IMR-90 (cell line): Measurements from ENCODE around the gene RFK. TPM values are rescaled to one million over a fixed set of nuclear protein-coding genes. Genes with fewer than 3 reads are reported as not detected.

ENCODE experiments used
- ATAC-seq: fragments of 200-7000 bp; cut with Tn5 transposase; 2 replicates; pipeline ENCODE4 v1.9.1; 2020; ENCODE audit warnings: low read depth, mild to moderate bottlenecking, moderate library complexity
- BruUV-seq: library from RNA; stranded (reverse); fragments of 400-500 nt; replicated peaks from 2 replicates; lab custom pipeline; 2021; lab: Mats Ljungman, UMichigan
- CTCF ChIA-PET: fragments of 300-600 bp; formaldehyde crosslinking; extraction: SDS; loops from one replicate; lab custom pipeline; 2021; ENCODE audit warnings: antibody characterized with exemption; lab: Yijun Ruan, JAX
- POLR2A ChIA-PET: fragments of 300-600 bp; sonication (Branson Sonifier 250); formaldehyde crosslinking; loops from one replicate; lab custom pipeline; 2022; ENCODE audit warnings: antibody characterized with exemption; ENCODE audit not compliant: unreplicated experiment; lab: Charles Lee
- DNase-seq: peaks from one replicate; pipeline ENCODE4 v3.0.0; 2013
- H2AFZ ChIP-seq: replicated peaks from 2 replicates; pipeline ENCODE3; 2013; ENCODE audit warnings: low read length, mild to moderate bottlenecking; ENCODE audit not compliant: poor library complexity
- H2AK5ac ChIP-seq: 2 replicates; pipeline ENCODE4 v1.6.1; 2013; ENCODE audit warnings: low read depth, low read length, inconsistent platforms
- H2AK9ac ChIP-seq: replicated peaks from 2 replicates; pipeline ENCODE3; 2013; ENCODE audit warnings: mild to moderate bottlenecking, low read depth, low read length, moderate library complexity; ENCODE audit not compliant: poor library complexity
- H2BK120ac ChIP-seq: 2 replicates; pipeline ENCODE4 v1.6.1; 2013; ENCODE audit warnings: low read depth, low read length, inconsistent platforms
- H2BK15ac ChIP-seq: 3 replicates; pipeline ENCODE4 v1.6.1; 2013; ENCODE audit warnings: low read depth, low read length, inconsistent platforms
- H2BK20ac ChIP-seq: 2 replicates; pipeline ENCODE4 v1.6.1; 2013; ENCODE audit warnings: low read depth, mild to moderate bottlenecking, inconsistent platforms, low read length, moderate library complexity
- H2BK5ac ChIP-seq: 2 replicates; pipeline ENCODE4 v1.6.1; 2013; ENCODE audit warnings: mild to moderate bottlenecking, low read depth, low read length, inconsistent platforms; ENCODE audit not compliant: poor library complexity, severe bottlenecking
- H3K14ac ChIP-seq: replicated peaks from 2 replicates; pipeline ENCODE4 v1.6.1; 2013; ENCODE audit warnings: low read depth, low read length, inconsistent platforms
- H3K18ac ChIP-seq: 2 replicates; pipeline ENCODE4 v1.6.1; 2013; ENCODE audit warnings: low read depth, low read length, control low read depth
- H3K23ac ChIP-seq: 2 replicates; pipeline ENCODE4 v1.6.1; 2013; ENCODE audit warnings: low read depth, low read length, inconsistent platforms
- H3K27ac ChIP-seq: 2 replicates; pipeline ENCODE4 v1.5.1; 2013; ENCODE audit warnings: mild to moderate bottlenecking, control low read depth, low read length; ENCODE audit not compliant: insufficient read depth
- H3K27me3 ChIP-seq: 2 replicates; pipeline ENCODE4 v1.6.1; 2013; ENCODE audit warnings: low read length; ENCODE audit not compliant: control insufficient read depth, insufficient read depth
- H3K36me3 ChIP-seq: 2 replicates; pipeline ENCODE4 v1.6.1; 2013; ENCODE audit warnings: low read length, mixed read lengths; ENCODE audit not compliant: control insufficient read depth, insufficient read depth
- H3K4ac ChIP-seq: 2 replicates; pipeline ENCODE4 v1.6.1; 2013; ENCODE audit warnings: low read depth, low read length, inconsistent platforms
- H3K4me1 ChIP-seq: 2 replicates; pipeline ENCODE4 v1.6.1; 2013; ENCODE audit warnings: low read length, mixed read lengths; ENCODE audit not compliant: control insufficient read depth, insufficient read depth
- H3K4me2 ChIP-seq: 2 replicates; pipeline ENCODE4 v1.6.1; 2013; ENCODE audit warnings: low read depth, mild to moderate bottlenecking, control low read depth, low read length, moderate library complexity
- H3K4me3 ChIP-seq: 2 replicates; pipeline ENCODE4 v1.5.1; 2013; ENCODE audit warnings: low read depth, mild to moderate bottlenecking, control low read depth, low read length, moderate library complexity; ENCODE audit not compliant: insufficient read depth
- H3K56ac ChIP-seq: 2 replicates; pipeline ENCODE4 v1.6.1; 2013; ENCODE audit warnings: low read length, inconsistent platforms; ENCODE audit not compliant: insufficient read depth; ENCODE audit errors: extremely low read depth
- H3K79me1 ChIP-seq, 2 experiments: 2 replicates each; pipeline ENCODE4 v1.6.1; 2013; ENCODE audit warnings: low read length in 2 of 2, inconsistent platforms in 1 of 2, low read depth in 1 of 2
- H3K9ac ChIP-seq: 2 replicates; pipeline ENCODE4 v1.6.1; 2013; ENCODE audit warnings: low read depth, low read length, control low read depth
- H3K9me1 ChIP-seq: 2 replicates; pipeline ENCODE4 v1.6.1; 2013; ENCODE audit warnings: low read length, inconsistent platforms; ENCODE audit not compliant: insufficient read depth
- H3K9me3 ChIP-seq: 2 replicates; pipeline ENCODE4 v1.6.1; 2013; ENCODE audit warnings: low read length; ENCODE audit not compliant: control insufficient read depth, insufficient read depth
- H4K20me1 ChIP-seq: 2 replicates; pipeline ENCODE4 v1.6.1; 2013; ENCODE audit warnings: low read length, inconsistent platforms; ENCODE audit not compliant: insufficient read depth
- H4K5ac ChIP-seq: 2 replicates; pipeline ENCODE4 v1.6.1; 2013; ENCODE audit warnings: mild to moderate bottlenecking, low read depth, low read length, control low read depth
- H4K8ac ChIP-seq, 2 experiments: 2 replicates each; pipeline ENCODE4 v1.6.1; 2013; ENCODE audit warnings: low read depth in 2 of 2, low read length in 2 of 2, control low read depth in 1 of 2, inconsistent platforms in 1 of 2
- H4K91ac ChIP-seq: 2 replicates; pipeline ENCODE4 v1.6.1; 2013; ENCODE audit warnings: low read depth, low read length, inconsistent platforms; ENCODE audit not compliant: insufficient read depth
- BHLHE40 ChIP-seq: fragments of 150-350 bp; IDR thresholded peaks from 2 replicates; pipeline ENCODE4 v1.6.1; 2016; ENCODE audit warnings: mild to moderate bottlenecking, low read depth, low read length
- CEBPB ChIP-seq: IDR thresholded peaks from 2 replicates; pipeline ENCODE4 v1.6.1; 2012; ENCODE audit warnings: low read depth, low read length, improper control_type of control experiment
- CHD1 ChIP-seq: IDR thresholded peaks from 2 replicates; pipeline ENCODE4 v1.6.1; 2012; ENCODE audit warnings: low read depth, low read length, improper control_type of control experiment
- FOS ChIP-seq: fragments of 150-350 bp; IDR thresholded peaks from 2 replicates; pipeline ENCODE4 v1.6.1; 2016; ENCODE audit warnings: low read depth, low read length
- MAFK ChIP-seq: IDR thresholded peaks from 2 replicates; pipeline ENCODE4 v1.6.1; 2012; ENCODE audit warnings: low read depth, low read length, improper control_type of control experiment
- MAZ ChIP-seq: IDR thresholded peaks from 2 replicates; pipeline ENCODE4 v1.6.1; 2012; ENCODE audit warnings: low read depth, mild to moderate bottlenecking, low read length, improper control_type of control experiment, moderate library complexity, borderline replicate concordance
- MXI1 ChIP-seq: IDR thresholded peaks from 2 replicates; pipeline ENCODE4 v1.6.1; 2012; ENCODE audit warnings: low read depth, mild to moderate bottlenecking, low read length, moderate library complexity, borderline replicate concordance
- NFE2L2 ChIP-seq: fragments of 150-350 bp; IDR thresholded peaks from 2 replicates; pipeline ENCODE4 v1.6.1; 2016; ENCODE audit warnings: low read depth, mild to moderate bottlenecking, low read length
- POLR2A ChIP-seq: IDR thresholded peaks from 2 replicates; pipeline ENCODE4 v1.6.1; 2012; ENCODE audit warnings: mild to moderate bottlenecking, low read depth, low read length
- RAD21 ChIP-seq: IDR thresholded peaks from 2 replicates; pipeline ENCODE4 v1.6.1; 2012; ENCODE audit warnings: low read length, improper control_type of control experiment
- RCOR1 ChIP-seq: IDR thresholded peaks from 2 replicates; pipeline ENCODE4 v1.6.1; 2012; ENCODE audit warnings: mild to moderate bottlenecking, low read length, improper control_type of control experiment; ENCODE audit not compliant: insufficient replicate concordance
- RFX5 ChIP-seq: IDR thresholded peaks from 2 replicates; pipeline ENCODE4 v1.8.0; 2012; ENCODE audit warnings: low read depth, mild to moderate bottlenecking, low read length, moderate library complexity
- SMC3 ChIP-seq: fragments of 150-350 bp; IDR thresholded peaks from 2 replicates; pipeline ENCODE4 v1.6.1; 2016; ENCODE audit warnings: low read depth, mild to moderate bottlenecking, antibody characterized with exemption, low read length, moderate library complexity
- WGBS, 2 experiments: methylation state at CpG; one replicate each; pipeline versions ENCODE4 v1.1.5 to v1.1.7; 2013; ENCODE audit warnings: missing lambda C conversion rate in 2 of 2; ENCODE audit not compliant: insufficient read length in 1 of 2; ENCODE audit errors: extremely low coverage in 2 of 2; 5-methylcytosine and 5-hydroxymethylcytosine counted together
- dilution Hi-C: fragments of 300-500 bp; cut with HindIII; formaldehyde crosslinking; loops from one replicate; pipeline ENCODE4 v1.14.3; 2018; ENCODE audit warnings: low sequenced_read_pairs; ENCODE audit not compliant: unreplicated experiment
- in situ Hi-C: fragments of 300-500 bp; cut with MboI; formaldehyde crosslinking; loops from 3 replicates; pipeline ENCODE4 v1.14.3; 2019; ENCODE audit warnings: low sequenced_read_pairs, inconsistent platforms, mixed read lengths
- intact Hi-C: fragments of 100-400 bp; cut with micrococcal nuclease; formaldehyde crosslinking; loops from 2 replicates; pipeline ENCODE4 v1.10.0; 2022
- polyA plus RNA-seq, 3 experiments: library from polyadenylated mRNA; depleted of rRNA; stranded (reverse); fragments of >200 nt; gene quantifications; 2 replicates each; pipeline ENCODE4 v1.2.3, GENCODE V29; 2012; ENCODE audit warnings: low replicate concordance in 1 of 3
- total RNA-seq: library from RNA; depleted of rRNA; stranded (reverse); fragments of >200 nt; gene quantifications from 2 replicates; pipeline ENCODE4 v1.2.3, GENCODE V29; 2012
- TF ChIP-seq, protein P1 (sequence below): conservative IDR thresholded peaks from 2 replicates; pipeline ENCODE4 v1.5.1; 2012; ENCODE audit warnings: mild to moderate bottlenecking, low read depth, low read length, improper control_type of control experiment
- TF ChIP-seq, protein P2 (sequence below): fragments of 150-350 bp; IDR thresholded peaks from 2 replicates; pipeline ENCODE4 v1.6.1; 2017; ENCODE audit warnings: mild to moderate bottlenecking, antibody characterized with exemption, low read length, low read depth
- TF ChIP-seq, protein P3 (sequence below): fragments of 150-350 bp; IDR thresholded peaks from 2 replicates; pipeline ENCODE4 v1.6.1; 2016; ENCODE audit warnings: low read depth, mild to moderate bottlenecking, low read length, moderate library complexity, borderline replicate concordance

The RFK gene
- total and polyA plus RNA-seq, 2 of the 4 experiments (the other 2 are of a cell fraction) = 10.3 to 13.8 TPM

DNA sequence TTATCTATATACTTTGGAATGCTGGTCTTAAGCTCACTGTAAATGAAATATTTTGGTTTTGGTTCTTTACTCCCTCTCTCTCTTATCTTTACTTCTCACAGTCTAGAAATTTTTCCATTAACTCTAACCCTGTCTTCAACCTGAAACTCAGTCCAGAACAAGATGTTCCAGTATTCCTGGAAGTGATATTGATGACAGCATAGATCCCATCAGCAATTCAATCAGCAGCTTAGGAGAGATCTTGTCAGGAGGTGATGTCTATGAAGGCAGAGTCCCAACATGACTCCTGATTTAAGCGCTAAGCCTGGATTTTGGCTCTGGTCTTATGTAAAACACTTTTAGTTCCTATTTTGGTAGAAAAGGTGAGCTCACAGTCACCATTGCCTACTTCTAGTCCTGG lies 52.6 kb downstream of the RFK start:
- H2BK5ac ChIP-seq = no peak overlapping the region
- no peaks in the 10 kb centered on the region for H3K27me3 ChIP-seq

More for the DNA sequence above, 52.6 kb downstream of the RFK start:
- no peak overlapping the region for H4K8ac ChIP-seq
- no peaks in the 10 kb centered on the region for H3K9me3 ChIP-seq
- H2BK20ac ChIP-seq = no peak overlapping the region
- no peak overlapping the region for H3K4me3 ChIP-seq
- H2BK15ac ChIP-seq = no peak overlapping the region
- dilution Hi-C loops (no loop called here), intact Hi-C loops (no loop called here), in situ Hi-C loops (no loop called here)
- no peak overlapping the region for H3K23ac ChIP-seq
- DNase-seq (no peak), ATAC-seq (no peak)
- no peak overlapping the region for H2AFZ ChIP-seq
- H3K4ac ChIP-seq = no peak overlapping the region
- H4K91ac ChIP-seq = no peak overlapping the region
- BruUV-seq = no TSS peak
- no peaks in the 10 kb centered on the region for H3K79me1 ChIP-seq
- no peak overlapping the region for H3K9ac ChIP-seq
- WGBS, 2 experiments = no CpG with 5 or more reads among the region's 1 CpG
- H3K36me3 ChIP-seq = no peaks in the 10 kb centered on the region
- no peaks in the 10 kb centered on the region for H3K9me1 ChIP-seq
- H3K27ac ChIP-seq = no peak overlapping the region
- TF ChIP-seq POLR2A = no peak
- no peak for TF ChIP-seq RCOR1
- TF ChIP-seq RFX5 = no peak
- no peak for TF ChIP-seq CEBPB
- TF ChIP-seq, protein P1, sequence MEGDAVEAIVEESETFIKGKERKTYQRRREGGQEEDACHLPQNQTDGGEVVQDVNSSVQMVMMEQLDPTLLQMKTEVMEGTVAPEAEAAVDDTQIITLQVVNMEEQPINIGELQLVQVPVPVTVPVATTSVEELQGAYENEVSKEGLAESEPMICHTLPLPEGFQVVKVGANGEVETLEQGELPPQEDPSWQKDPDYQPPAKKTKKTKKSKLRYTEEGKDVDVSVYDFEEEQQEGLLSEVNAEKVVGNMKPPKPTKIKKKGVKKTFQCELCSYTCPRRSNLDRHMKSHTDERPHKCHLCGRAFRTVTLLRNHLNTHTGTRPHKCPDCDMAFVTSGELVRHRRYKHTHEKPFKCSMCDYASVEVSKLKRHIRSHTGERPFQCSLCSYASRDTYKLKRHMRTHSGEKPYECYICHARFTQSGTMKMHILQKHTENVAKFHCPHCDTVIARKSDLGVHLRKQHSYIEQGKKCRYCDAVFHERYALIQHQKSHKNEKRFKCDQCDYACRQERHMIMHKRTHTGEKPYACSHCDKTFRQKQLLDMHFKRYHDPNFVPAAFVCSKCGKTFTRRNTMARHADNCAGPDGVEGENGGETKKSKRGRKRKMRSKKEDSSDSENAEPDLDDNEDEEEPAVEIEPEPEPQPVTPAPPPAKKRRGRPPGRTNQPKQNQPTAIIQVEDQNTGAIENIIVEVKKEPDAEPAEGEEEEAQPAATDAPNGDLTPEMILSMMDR = no peak
- TF ChIP-seq MAFK = no peak
- TF ChIP-seq, protein P2, sequence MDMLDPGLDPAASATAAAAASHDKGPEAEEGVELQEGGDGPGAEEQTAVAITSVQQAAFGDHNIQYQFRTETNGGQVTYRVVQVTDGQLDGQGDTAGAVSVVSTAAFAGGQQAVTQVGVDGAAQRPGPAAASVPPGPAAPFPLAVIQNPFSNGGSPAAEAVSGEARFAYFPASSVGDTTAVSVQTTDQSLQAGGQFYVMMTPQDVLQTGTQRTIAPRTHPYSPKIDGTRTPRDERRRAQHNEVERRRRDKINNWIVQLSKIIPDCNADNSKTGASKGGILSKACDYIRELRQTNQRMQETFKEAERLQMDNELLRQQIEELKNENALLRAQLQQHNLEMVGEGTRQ = no peak
- TF ChIP-seq SMC3 = no peak
- TF ChIP-seq RAD21 = no peak
- no peak for TF ChIP-seq FOS
- TF ChIP-seq CHD1 = no peak
- no peak for TF ChIP-seq MXI1
- no peak for TF ChIP-seq BHLHE40
- TF ChIP-seq, protein P3, sequence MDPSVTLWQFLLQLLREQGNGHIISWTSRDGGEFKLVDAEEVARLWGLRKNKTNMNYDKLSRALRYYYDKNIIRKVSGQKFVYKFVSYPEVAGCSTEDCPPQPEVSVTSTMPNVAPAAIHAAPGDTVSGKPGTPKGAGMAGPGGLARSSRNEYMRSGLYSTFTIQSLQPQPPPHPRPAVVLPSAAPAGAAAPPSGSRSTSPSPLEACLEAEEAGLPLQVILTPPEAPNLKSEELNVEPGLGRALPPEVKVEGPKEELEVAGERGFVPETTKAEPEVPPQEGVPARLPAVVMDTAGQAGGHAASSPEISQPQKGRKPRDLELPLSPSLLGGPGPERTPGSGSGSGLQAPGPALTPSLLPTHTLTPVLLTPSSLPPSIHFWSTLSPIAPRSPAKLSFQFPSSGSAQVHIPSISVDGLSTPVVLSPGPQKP = no peak
- TF ChIP-seq NFE2L2 = no peak
- no peak for TF ChIP-seq MAZ
- H2AK5ac ChIP-seq = no peak overlapping the region
- no peak overlapping the region for H3K56ac ChIP-seq
- H3K4me1 ChIP-seq = no peaks in the 10 kb centered on the region
- POLR2A ChIA-PET = no interaction called here
- H2BK120ac ChIP-seq = no peak overlapping the region
- H4K5ac ChIP-seq = no peak overlapping the region
- CTCF ChIA-PET = interaction anchor here (0.6 kb wide), 1 partner anchor 33 kb away, joined by 3 read pairs; no protein-coding TSS in a partner anchor
- no peak overlapping the region for H3K4me2 ChIP-seq
- no peak overlapping the region for H3K14ac ChIP-seq
- no peak overlapping the region for H2AK9ac ChIP-seq
- no peak overlapping the region for H3K18ac ChIP-seq
- H4K20me1 ChIP-seq = no peaks in the 10 kb centered on the region
